ENCODE measurements around the gene AGAP3. TPM values are rescaled to one million over a fixed set of nuclear protein-coding genes. Genes with fewer than 3 reads are reported as not detected.

The AGAP3 gene
- total RNA-seq, 2 donors from 2014 or later = 45.6 to 53.0 TPM

DNA sequence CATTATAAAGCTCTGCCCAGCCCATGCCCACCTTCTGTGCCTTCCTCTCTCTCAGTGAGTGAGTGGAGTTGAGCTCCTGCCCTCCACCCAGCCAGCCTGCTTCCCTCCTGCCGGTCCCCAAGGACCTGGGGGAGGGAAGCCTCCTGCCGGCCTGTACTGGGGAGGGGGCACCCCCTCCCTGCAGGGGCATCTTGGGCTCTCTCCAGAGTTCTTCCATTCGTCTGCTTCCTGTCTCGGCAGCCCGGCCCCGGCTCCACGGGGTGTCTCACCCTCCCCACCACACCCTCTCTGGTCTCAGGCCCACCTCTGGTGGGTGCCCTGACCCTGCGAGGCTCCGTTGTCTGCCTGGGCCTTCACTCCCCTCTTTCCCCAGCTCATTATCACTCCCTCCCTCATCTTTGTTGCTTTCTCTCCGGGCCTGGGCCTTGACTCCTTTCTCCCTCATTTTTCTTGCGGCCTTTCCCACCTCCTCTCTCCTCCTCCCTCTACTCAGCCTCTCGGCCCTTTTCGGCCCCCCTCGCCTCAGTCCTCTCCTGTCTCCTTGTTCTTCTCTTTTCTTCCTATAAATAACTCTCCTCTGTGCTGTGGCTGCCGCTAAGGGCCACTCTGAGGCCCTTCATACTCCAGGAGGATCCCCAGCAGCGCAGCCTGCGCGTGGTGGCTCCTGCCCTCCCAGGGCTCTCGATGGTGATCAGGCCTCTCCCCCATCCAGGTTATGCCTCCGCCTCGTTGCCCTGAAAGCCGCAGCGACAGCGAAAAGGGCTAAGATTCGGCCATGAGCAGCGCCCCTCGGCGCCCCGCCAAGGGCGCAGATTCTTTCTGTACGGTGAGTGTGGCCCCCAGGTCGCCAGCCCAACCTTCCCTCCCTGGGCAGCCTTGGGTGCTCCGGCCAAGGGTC is 24.8 kb upstream of the AGAP3 start:
- Mint-ChIP-seq H3K4me1 (peaks cover 29% of the 10 kb centered on the region), H3K27me3 (no peaks in the 10 kb centered on the region), H3K4me3 (peak overlapping the region; percentile 96), H3K36me3 (ENCODE audit: low read depth) (peaks cover 3% of the 10 kb centered on the region), H3K27ac (peak overlapping the region; percentile 53)
- ATAC-seq (no peak), DNase-seq (no peak)
- H3K9me3 ChIP-seq (ENCODE audit: control insufficient read depth, low read length, poor library complexity, severe bottlenecking) = no peaks in the 10 kb centered on the region

DNA sequence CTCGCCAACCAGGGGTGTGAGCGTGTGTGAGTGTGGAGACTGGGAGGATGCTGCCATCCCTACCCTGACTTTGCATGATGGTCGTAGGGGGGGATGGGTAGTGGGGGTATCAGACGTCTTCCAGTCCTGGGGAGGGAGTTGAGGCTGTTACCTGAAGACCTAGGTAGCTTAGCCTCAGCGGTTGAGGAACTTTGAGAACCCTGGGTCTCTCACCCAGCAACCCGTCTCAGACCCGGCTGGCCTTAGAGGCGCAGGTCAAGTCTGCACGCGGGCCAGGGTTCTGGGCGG is 24.2 kb upstream of the AGAP3 start:
- peaks cover 3% of the 10 kb centered on the region for H3K36me3 Mint-ChIP-seq (ENCODE audit: low read depth)
- no peak for ATAC-seq
- no peak overlapping the region for H3K27ac Mint-ChIP-seq
- H3K27me3 Mint-ChIP-seq = no peaks in the 10 kb centered on the region
- no peak for DNase-seq
- H3K4me3 Mint-ChIP-seq = peak overlapping the region; percentile 96
- peaks cover 29% of the 10 kb centered on the region for H3K4me1 Mint-ChIP-seq
- no peaks in the 10 kb centered on the region for H3K9me3 ChIP-seq (ENCODE audit: control insufficient read depth, low read length, poor library complexity, severe bottlenecking)

DNA sequence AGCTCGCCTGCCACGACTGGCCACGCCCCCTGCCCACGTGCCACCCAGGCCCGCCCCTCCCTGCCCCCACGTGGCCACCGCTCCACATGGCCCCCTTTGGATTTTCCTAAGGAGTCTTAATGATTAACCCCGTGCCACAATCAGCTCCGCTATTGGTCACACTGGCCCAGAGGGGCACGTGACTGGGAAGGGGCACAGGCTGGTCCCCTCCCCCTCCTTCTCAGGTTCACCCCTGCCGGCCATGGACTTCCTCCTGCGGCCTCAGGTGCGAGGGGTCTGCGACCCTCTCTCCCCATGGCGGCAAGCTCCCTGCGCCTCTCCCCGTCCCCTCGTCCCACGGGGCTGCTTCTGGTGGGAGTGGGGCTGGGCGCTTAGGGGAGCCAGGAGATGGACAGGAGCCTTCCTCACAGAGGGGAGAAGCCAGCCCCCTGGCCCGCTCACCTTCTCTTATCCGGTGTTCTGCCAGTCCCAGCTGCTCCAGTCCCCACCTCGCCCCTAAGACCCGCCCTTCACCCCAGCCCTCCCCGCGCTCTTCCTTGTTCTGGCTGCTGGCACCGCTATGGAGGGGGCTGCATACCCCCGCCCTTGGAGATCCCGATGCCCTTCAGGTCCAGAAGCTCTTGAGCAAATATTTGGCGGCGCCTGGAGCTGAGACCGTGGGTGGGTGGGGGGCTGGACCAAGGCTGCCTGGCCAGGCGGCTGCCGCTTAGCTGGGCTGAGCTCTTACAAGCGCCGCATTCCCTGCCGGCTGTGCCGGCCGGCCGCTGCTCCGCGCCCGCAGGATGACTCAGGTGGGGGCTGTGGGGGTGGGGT is 23.7 kb upstream of the AGAP3 start:
- H3K27me3 Mint-ChIP-seq = no peaks in the 10 kb centered on the region
- peaks cover 3% of the 10 kb centered on the region for H3K36me3 Mint-ChIP-seq (ENCODE audit: low read depth)
- ATAC-seq = no peak
- no peaks in the 10 kb centered on the region for H3K9me3 ChIP-seq (ENCODE audit: control insufficient read depth, low read length, poor library complexity, severe bottlenecking)
- peaks cover 23% of the 10 kb centered on the region for H3K4me1 Mint-ChIP-seq
- no peak overlapping the region for H3K27ac Mint-ChIP-seq
- DNase-seq = no peak
- H3K4me3 Mint-ChIP-seq = no peak overlapping the region

DNA sequence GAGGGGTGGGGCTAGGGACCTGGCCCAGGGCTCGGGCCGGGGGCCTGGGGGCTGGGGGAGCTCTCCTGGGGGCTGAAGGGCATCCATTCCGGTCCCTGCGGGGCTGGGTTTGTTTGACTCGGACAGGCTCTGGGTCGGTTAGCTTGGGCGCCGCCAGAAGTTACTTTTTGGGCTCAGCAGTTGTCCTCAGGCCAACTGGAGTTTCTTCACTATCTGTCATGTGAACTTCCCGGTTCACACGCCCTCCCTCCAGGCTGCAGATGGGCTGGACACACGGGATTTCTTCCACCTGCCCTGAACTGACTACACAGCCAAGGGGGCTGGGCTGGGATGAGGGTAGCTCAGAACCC is 23.1 kb upstream of the AGAP3 start:
- H3K27ac Mint-ChIP-seq = no peak overlapping the region
- ATAC-seq (no peak), DNase-seq (no peak)
- peaks cover 21% of the 10 kb centered on the region for H3K4me1 Mint-ChIP-seq
- H3K36me3 Mint-ChIP-seq (ENCODE audit: low read depth) = peaks cover 3% of the 10 kb centered on the region
- no peak overlapping the region for H3K4me3 Mint-ChIP-seq
- no peaks in the 10 kb centered on the region for H3K27me3 Mint-ChIP-seq
- H3K9me3 ChIP-seq (ENCODE audit: control insufficient read depth, low read length, poor library complexity, severe bottlenecking) = no peaks in the 10 kb centered on the region

DNA sequence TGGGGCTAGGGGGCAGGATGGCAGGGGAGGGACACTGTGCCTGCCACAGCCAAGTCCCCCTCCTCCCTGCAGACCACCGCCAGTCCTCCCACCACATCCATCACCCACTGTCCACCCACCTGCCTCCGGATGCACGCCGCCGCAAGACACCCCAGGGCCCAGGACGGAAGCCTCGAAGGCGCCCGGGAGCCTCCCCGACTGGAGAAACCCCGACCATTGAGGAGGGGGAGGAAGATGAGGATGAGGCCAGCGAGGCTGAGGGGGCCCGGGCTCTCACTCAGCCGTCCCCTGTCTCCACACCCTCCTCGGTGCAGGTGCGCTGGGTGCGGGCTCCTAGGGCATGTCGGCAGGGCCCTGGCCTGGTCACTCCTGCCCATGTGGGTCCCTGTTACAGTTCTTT is 21.8 kb upstream of the AGAP3 start:
- Mint-ChIP-seq H3K4me3 (no peak overlapping the region), H3K27ac (no peak overlapping the region), H3K27me3 (no peaks in the 10 kb centered on the region), H3K36me3 (ENCODE audit: low read depth) (peaks cover 3% of the 10 kb centered on the region), H3K4me1 (peaks cover 15% of the 10 kb centered on the region)
- ATAC-seq (no peak), DNase-seq (no peak)
- no peaks in the 10 kb centered on the region for H3K9me3 ChIP-seq (ENCODE audit: control insufficient read depth, low read length, poor library complexity, severe bottlenecking)

DNA sequence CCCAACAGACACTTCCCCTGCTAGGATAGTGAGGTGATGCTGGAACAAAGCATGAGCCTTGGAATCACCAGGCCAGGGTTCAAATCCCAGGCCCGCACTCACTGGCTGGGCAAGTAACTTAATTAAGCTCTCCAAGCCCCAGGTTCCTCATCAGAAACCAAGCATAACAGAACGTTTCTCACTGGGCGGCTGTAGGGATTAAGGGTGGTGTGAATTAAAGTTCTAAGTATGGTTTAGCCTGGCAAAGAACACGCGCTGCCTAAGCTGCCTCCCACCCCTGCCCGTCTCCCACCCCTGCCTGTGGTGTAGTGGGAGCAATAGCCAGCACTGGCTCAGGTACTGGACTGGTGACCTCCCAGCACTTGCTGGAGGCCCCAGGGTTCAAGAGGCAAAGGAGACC is 21.3 kb upstream of the AGAP3 start:
- Mint-ChIP-seq H3K27me3 (no peaks in the 10 kb centered on the region), H3K4me3 (no peak overlapping the region), H3K4me1 (peaks cover 15% of the 10 kb centered on the region), H3K27ac (no peak overlapping the region), H3K36me3 (ENCODE audit: low read depth) (peaks cover 3% of the 10 kb centered on the region)
- no peaks in the 10 kb centered on the region for H3K9me3 ChIP-seq (ENCODE audit: control insufficient read depth, low read length, poor library complexity, severe bottlenecking)
- DNase-seq (no peak), ATAC-seq (no peak)

DNA sequence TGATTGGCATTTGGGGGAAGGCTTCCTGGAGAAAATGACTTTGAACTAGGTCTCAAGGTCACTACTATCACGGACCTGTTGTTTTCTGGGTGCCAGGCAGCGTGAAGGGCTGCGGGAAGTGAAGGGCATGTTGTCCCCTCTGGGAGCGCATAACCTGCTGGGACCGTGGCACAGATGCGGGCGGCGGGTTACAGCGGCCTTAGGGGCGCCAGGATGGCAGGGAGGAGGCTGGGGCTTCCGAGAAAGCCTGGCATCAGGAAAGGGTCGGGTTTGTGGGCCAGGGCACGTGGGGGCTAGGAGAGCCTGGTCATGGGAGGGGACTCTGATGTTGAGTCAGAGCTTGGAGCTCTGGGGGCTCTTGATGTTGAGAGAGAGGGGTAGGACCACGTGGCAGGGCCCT is 20.8 kb upstream of the AGAP3 start:
- H3K27ac Mint-ChIP-seq = no peak overlapping the region
- DNase-seq (no peak), ATAC-seq (no peak)
- peak overlapping the region; percentile 21 for H3K4me3 Mint-ChIP-seq
- H3K36me3 Mint-ChIP-seq (ENCODE audit: low read depth) = peaks cover 3% of the 10 kb centered on the region
- H3K9me3 ChIP-seq (ENCODE audit: control insufficient read depth, low read length, poor library complexity, severe bottlenecking) = no peaks in the 10 kb centered on the region
- H3K27me3 Mint-ChIP-seq = no peaks in the 10 kb centered on the region
- peaks cover 15% of the 10 kb centered on the region for H3K4me1 Mint-ChIP-seq

DNA sequence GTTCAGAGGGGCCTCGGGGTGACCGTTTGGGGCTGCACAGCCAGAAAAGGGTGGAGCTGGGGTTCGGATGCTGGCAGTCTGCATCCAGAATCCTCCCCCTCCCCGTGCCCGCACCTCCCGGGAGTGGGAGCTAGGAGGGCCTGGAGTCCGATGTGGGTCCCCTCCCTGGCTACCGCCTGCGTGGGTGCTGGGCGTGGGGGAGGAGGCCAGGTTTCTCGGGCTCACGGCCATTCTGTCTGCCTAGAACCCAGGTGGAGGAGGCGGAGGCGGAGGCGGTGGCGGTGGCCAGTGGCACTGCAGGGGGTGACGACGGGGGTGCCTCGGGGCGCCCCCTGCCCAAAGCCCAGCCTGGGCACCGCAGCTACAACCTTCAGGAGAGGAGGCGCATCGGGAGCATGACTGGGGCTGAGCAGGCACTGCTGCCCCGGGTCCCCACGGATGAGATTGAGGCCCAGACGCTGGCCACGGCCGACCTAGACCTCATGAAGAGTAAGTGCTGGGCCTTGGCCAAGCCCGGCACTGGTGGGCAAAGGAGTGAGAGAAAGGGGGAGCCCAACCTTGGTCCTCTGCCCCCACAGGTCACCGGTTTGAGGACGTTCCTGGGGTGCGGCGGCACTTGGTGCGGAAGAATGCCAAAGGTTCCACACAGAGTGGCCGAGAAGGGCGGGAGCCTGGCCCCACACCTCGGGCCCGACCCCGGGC is 19.9 kb upstream of the AGAP3 start:
- Mint-ChIP-seq H3K4me1 (peaks cover 11% of the 10 kb centered on the region), H3K27ac (no peak overlapping the region), H3K4me3 (no peak overlapping the region), H3K27me3 (no peaks in the 10 kb centered on the region), H3K36me3 (ENCODE audit: low read depth) (peaks cover 3% of the 10 kb centered on the region)
- H3K9me3 ChIP-seq (ENCODE audit: control insufficient read depth, low read length, poor library complexity, severe bottlenecking) = no peaks in the 10 kb centered on the region
- ATAC-seq (no peak), DNase-seq (no peak)

DNA sequence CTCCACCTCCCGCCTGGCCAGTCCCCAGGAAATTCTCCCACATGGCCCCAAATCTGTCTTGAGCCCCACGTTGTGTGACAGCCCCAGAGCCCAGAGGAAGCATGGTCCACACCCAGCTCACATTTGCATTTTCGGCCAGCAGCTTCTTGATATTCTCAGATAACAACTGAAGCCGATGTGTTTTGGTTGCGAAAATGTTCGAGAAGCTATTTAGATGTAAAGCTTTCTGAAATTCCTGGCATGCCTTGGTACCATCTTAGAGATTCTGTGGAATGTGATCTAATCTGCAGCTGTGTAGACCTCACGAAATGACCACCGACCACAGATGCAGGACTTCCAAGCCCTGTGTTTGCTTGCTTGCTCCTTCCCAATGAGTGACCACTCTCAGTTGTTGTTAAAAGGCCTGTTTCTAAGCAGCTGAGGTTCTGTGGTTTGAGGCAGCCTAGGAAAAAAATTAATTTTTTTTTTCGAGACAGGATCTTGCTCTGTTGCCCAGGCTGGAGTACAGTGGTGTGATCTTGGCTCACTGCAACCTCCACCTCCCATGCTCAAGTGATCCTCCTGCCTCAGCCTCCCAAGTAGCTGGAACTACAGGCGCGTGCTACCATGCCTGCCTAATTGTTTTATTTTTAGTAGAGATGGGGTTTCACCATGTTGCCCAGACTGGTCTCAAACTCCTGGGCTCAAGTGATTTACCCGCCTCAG is 18.1 kb upstream of the AGAP3 start:
- H3K36me3 Mint-ChIP-seq (ENCODE audit: low read depth) = peaks cover 3% of the 10 kb centered on the region

DNA sequence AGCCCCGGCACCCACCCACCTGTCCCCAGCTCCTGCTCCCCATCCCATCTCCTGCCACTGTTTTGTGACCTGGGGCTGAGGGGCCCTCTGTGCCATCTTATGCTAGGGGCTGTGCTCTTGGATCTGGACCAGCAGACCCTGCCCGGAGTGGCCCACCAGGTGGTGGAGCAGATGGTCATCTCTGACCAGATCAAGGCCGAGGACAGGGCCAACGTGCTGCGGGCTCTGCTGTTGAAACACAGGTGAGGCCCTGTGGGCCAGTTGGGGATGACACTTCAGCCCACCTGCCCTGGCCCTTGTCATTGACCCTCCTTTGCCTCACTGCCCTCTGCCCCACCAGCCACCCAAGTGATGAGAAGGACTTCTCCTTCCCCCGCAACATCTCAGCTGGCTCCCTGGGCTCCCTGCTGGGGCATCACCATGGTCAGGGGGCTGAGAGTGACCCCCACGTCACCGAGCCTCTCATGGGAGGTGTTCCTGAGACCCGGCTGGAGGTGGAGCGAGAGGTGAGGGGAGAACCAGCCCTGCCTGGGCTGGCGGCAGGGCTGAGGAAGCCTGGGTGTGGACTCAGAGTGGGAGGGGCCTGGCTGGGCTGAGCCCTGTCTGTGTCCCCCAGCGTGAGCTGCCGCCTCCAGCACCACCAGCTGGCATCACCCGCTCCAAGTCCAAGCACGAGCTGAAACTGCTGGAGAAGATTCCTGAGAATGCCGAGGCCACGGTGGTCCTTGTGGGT is 16.3 kb upstream of the AGAP3 start:
- DNase-seq = no peak
- peaks cover 3% of the 10 kb centered on the region for H3K36me3 Mint-ChIP-seq (ENCODE audit: low read depth)

More for the DNA sequence above, 18.1 kb upstream of the AGAP3 start:
- H3K4me1 Mint-ChIP-seq = peaks cover 5% of the 10 kb centered on the region
- no peak overlapping the region for H3K27ac Mint-ChIP-seq
- H3K27me3 Mint-ChIP-seq = no peaks in the 10 kb centered on the region
- DNase-seq (no peak), ATAC-seq (no peak)
- no peaks in the 10 kb centered on the region for H3K9me3 ChIP-seq (ENCODE audit: control insufficient read depth, low read length, poor library complexity, severe bottlenecking)
- H3K4me3 Mint-ChIP-seq = no peak overlapping the region

DNA sequence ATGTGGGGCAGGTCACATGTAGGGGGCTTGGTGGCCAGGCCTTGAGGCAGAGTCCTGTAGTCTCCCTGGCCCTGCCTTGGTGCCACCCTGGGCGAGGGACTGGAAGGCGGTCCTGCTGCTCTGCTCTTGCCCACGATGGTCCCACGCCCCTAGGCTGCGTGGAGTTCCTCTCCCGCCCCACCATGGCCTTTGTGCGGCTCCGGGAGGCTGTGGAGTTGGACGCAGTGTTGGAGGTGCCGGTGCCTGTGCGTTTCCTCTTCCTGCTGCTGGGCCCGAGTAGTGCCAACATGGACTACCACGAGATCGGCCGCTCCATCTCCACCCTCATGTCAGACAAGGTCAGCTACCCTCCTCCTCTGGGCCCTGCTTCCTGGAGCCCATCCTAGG is 15.7 kb upstream of the AGAP3 start:
- Mint-ChIP-seq H3K27ac (no peak overlapping the region), H3K27me3 (no peaks in the 10 kb centered on the region), H3K36me3 (ENCODE audit: low read depth) (no peaks in the 10 kb centered on the region), H3K4me3 (no peak overlapping the region), H3K4me1 (peaks cover 4% of the 10 kb centered on the region)
- no peak for ATAC-seq
- no peak for DNase-seq
- no peaks in the 10 kb centered on the region for H3K9me3 ChIP-seq (ENCODE audit: control insufficient read depth, low read length, poor library complexity, severe bottlenecking)

More for the DNA sequence above, 16.3 kb upstream of the AGAP3 start:
- Mint-ChIP-seq H3K27ac (no peak overlapping the region), H3K4me3 (no peak overlapping the region), H3K4me1 (peaks cover 5% of the 10 kb centered on the region), H3K27me3 (no peaks in the 10 kb centered on the region)
- no peaks in the 10 kb centered on the region for H3K9me3 ChIP-seq (ENCODE audit: control insufficient read depth, low read length, poor library complexity, severe bottlenecking)
- no peak for ATAC-seq

DNA sequence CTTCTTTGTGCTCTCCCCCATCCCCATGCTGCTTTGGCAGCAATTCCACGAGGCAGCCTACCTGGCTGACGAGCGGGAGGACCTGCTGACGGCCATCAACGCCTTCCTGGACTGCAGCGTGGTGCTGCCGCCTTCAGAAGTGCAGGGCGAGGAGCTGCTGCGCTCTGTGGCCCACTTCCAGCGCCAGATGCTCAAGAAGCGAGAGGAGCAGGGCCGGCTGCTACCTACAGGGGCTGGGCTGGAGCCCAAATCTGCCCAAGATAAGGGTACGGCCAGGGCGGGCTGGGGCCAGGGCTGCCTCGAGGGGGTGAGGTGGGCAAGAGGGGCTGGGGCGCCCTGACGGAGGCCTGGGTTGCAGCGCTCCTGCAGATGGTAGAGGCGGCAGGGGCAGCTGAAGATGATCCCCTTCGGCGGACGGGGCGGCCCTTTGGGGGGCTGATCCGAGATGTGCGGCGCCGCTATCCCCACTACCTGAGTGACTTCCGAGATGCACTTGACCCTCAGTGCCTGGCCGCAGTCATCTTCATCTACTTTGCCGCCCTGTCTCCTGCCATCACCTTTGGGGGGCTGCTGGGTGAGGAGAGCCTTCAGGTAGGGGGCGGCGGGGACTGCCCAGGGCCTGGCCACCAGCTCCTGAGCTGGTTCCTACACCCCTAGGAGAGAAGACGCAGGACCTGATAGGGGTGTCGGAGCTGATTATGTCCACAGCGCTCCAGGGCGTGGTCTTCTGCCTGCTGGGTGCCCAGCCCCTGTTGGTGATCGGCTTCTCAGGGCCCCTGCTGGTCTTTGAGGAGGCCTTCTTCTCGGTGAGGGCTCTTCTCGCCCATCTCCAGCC is 15.0 kb upstream of the AGAP3 start:
- peaks cover 4% of the 10 kb centered on the region for H3K4me1 Mint-ChIP-seq
- no peaks in the 10 kb centered on the region for H3K36me3 Mint-ChIP-seq (ENCODE audit: low read depth)
- ATAC-seq (no peak), DNase-seq (no peak)
- H3K9me3 ChIP-seq (ENCODE audit: control insufficient read depth, low read length, poor library complexity, severe bottlenecking) = no peaks in the 10 kb centered on the region
- no peaks in the 10 kb centered on the region for H3K27me3 Mint-ChIP-seq
- no peak overlapping the region for H3K4me3 Mint-ChIP-seq
- no peak overlapping the region for H3K27ac Mint-ChIP-seq

All from T-helper 17 cell (primary cell).